ENCODE results near the gene COX8C. TPM values are rescaled to one million over a fixed set of nuclear protein-coding genes. Genes with fewer than 3 reads are reported as not detected.

Gene COX8C
- total RNA-seq, 6 experiments from 2014 or later: not detected

DNA sequence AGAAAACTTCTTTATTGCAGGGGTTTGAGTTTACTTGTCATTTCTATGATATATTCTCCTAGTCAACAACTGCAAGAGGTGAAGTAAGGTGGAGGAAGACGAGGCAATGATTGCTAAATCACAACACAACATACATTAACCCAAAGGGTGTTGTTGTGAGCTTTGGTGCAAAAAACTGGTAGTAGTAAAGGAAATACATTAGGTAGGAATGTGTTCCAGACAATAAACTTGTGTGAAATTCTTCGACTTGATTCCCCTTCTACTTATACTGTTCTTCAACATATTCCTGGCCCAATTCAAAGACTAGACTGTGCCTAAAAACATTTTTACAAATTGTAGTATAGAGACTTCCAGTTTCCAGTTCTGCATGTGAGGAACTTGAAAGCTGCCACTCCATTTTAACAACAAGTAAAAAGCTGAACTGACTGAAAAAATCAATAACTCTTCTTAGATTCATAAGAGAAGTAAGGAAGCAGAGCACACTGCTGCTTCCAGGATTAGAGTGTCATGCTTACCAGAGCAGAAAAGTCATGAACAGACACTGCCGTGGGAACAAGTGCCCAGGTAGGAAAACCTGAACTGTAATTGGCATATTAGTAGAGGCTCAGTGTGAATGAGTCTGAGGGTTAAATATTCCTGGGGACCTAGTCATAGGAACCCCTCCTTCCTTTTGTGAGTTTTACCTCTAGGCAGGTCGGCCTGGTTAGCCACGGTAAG, 22.2 kb downstream of the COX8C start:
- ATAC-seq (no peak), DNase-seq (no peak)
- WGBS (ENCODE audit: insufficient coverage, low coverage, low lambda C conversion rate, missing lambda C conversion rate): 50% methylated on average over 5 of the region's 5 CpGs
- no peaks in the 10 kb centered on the region for H3K4me1 ChIP-seq
- intact Hi-C loops (cut with DNase I): no loop called here
- no peaks in the 10 kb centered on the region for H3K9me3 ChIP-seq
- H3K27me3 ChIP-seq: no peaks in the 10 kb centered on the region
- no peak overlapping the region for H3K27ac ChIP-seq
- no peaks in the 10 kb centered on the region for H3K36me3 ChIP-seq
- H3K4me3 ChIP-seq: no peak overlapping the region
- TF ChIP-seq, protein P1, sequence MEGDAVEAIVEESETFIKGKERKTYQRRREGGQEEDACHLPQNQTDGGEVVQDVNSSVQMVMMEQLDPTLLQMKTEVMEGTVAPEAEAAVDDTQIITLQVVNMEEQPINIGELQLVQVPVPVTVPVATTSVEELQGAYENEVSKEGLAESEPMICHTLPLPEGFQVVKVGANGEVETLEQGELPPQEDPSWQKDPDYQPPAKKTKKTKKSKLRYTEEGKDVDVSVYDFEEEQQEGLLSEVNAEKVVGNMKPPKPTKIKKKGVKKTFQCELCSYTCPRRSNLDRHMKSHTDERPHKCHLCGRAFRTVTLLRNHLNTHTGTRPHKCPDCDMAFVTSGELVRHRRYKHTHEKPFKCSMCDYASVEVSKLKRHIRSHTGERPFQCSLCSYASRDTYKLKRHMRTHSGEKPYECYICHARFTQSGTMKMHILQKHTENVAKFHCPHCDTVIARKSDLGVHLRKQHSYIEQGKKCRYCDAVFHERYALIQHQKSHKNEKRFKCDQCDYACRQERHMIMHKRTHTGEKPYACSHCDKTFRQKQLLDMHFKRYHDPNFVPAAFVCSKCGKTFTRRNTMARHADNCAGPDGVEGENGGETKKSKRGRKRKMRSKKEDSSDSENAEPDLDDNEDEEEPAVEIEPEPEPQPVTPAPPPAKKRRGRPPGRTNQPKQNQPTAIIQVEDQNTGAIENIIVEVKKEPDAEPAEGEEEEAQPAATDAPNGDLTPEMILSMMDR (IDR thresholded peaks at IDR 0.05): no peak
- TF ChIP-seq POLR2A (IDR thresholded peaks at IDR 0.05): no peak

DNA sequence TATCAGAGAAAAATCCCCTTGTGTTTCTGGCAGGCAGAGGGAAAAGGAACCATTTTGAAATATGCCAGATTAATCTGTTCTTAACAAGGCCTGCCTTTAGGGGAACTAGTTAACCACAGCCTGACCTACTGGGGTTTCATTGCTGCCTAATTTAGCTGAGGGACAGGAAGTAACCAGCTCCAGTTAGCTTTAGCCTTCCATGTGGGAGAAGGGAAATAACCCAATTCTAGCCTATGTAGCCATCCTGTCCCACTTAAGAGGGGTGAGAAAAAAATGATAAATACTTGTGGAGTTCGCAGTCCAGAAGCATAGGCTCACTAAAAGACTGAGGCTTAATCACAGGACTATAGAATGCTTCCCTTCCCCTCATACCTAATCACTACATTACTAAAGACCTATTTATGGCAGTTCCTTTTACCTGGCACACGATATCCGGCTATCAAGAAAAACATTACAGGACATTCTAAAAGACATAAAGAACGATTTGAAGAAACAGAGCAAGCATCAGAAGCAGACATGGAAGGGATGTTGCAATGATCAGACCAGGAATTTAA, 22.8 kb downstream of the COX8C start:
- Histone ChIP-seq H3K4me3 (no peak overlapping the region), H3K9me3 (no peaks in the 10 kb centered on the region), H3K36me3 (no peaks in the 10 kb centered on the region), H3K27me3 (no peaks in the 10 kb centered on the region), H3K27ac (no peak overlapping the region), H3K4me1 (no peaks in the 10 kb centered on the region)
- intact Hi-C loops (cut with DNase I): no loop called here
- WGBS (ENCODE audit: insufficient coverage, low coverage, low lambda C conversion rate, missing lambda C conversion rate): 62% methylated on average over 4 of the region's 4 CpGs
- TF ChIP-seq, protein P1 (IDR thresholded peaks at IDR 0.05): no peak
- no peak for TF ChIP-seq POLR2A (IDR thresholded peaks at IDR 0.05)
- DNase-seq (no peak), ATAC-seq (peak in 3 of 4 donors; percentile 32 to 49 (median 39))

DNA sequence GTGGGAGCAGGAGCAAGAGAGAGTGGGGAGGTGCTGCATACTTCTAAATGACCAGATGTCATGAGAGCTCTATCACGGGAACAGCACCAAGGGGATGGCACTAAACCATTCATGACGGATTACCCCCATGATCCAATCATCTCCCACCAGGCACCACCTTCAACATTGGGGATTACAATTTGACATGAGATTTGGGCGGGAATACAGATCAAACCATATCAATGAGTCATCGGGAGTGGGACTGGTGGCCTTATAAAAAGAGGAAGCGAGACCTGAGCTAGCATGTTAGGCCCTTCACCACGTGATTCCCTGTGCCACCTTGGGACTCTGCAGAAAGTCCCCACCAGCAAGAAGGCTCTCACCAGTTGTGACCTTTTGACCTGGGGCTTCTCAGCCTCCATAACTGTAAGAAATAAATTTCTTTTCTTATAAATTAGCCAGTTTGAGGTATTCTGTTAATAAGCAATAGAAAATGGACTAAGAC, 28.7 kb downstream of the COX8C start:
- no peaks in the 10 kb centered on the region for H3K27me3 ChIP-seq
- 58% methylated on average over 4 of the region's 6 CpGs for WGBS (ENCODE audit: insufficient coverage, low coverage, low lambda C conversion rate, missing lambda C conversion rate)
- H3K4me1 ChIP-seq: no peaks in the 10 kb centered on the region
- no peak for ATAC-seq
- no peak overlapping the region for H3K4me3 ChIP-seq
- no peaks in the 10 kb centered on the region for H3K9me3 ChIP-seq
- no peak for DNase-seq
- TF ChIP-seq, protein P1 (IDR thresholded peaks at IDR 0.05): no peak
- TF ChIP-seq POLR2A (IDR thresholded peaks at IDR 0.05): no peak
- H3K36me3 ChIP-seq: no peaks in the 10 kb centered on the region
- no peak overlapping the region for H3K27ac ChIP-seq
- intact Hi-C loops (cut with DNase I): no loop called here

DNA sequence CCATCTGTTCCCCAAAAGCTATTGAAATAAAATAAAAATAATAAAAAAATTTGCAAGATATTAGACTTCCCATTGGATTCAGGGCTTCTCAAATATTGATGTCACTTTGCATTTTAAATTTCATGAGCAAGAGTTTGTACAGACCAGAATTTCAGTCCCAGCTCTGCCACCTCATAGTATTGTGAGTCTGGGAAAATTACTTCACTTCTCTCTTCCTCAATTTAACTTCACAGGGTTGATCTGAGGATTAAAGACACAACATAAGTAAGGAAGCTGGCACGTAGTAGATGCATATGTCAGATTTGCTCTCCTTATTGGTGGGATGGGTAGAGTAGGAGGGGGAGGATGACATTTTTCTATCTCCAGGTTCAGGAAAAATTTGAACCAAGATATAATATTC, 32.8 kb downstream of the COX8C start:
- TF ChIP-seq, protein P1 (IDR thresholded peaks at IDR 0.05): no peak
- no peak for TF ChIP-seq POLR2A (IDR thresholded peaks at IDR 0.05)
- Histone ChIP-seq H3K9me3 (no peaks in the 10 kb centered on the region), H3K36me3 (no peaks in the 10 kb centered on the region), H3K27ac (no peak overlapping the region), H3K4me1 (no peaks in the 10 kb centered on the region), H3K4me3 (no peak overlapping the region), H3K27me3 (no peaks in the 10 kb centered on the region)
- DNase-seq (no peak), ATAC-seq (no peak)
- 32% methylated on average over 1 of the region's 1 CpG for whole genome bisulfite sequencing (ENCODE audit: insufficient coverage, low coverage, low lambda C conversion rate, missing lambda C conversion rate)
- intact Hi-C loops (cut with DNase I): no loop called here

Measured in right lobe of liver (tissue), 6 donors.